ENCODE results near the gene WNT4. TPM values are rescaled to one million over a fixed set of nuclear protein-coding genes. Genes with fewer than 3 reads are reported as not detected.

The WNT4 gene
- total and polyA plus RNA-seq, 9 of the 15 experiments (the other 6 are each of a cell fraction or from before 2014, with no cell fraction given) = 0.01 TPM; not detected in 8

- TF ChIP-seq, protein P1, sequence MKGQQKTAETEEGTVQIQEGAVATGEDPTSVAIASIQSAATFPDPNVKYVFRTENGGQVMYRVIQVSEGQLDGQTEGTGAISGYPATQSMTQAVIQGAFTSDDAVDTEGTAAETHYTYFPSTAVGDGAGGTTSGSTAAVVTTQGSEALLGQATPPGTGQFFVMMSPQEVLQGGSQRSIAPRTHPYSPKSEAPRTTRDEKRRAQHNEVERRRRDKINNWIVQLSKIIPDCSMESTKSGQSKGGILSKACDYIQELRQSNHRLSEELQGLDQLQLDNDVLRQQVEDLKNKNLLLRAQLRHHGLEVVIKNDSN (CRISPR knock-in tag; IDR thresholded peaks at IDR 0.05) = peak; percentile 85
- 0 out of 2 replicates have a peak, but pooled peaks have one; percentile 8 for TF ChIP-seq REST (IDR thresholded peaks at IDR 0.05; ENCODE audit: borderline replicate concordance)
- no peak for TF ChIP-seq REST (CRISPR knock-in tag; IDR thresholded peaks at IDR 0.05; ENCODE audit: low read depth)
- peak; percentile 93 for TF ChIP-seq TOE1 (IDR thresholded peaks at IDR 0.05; ENCODE audit: borderline replicate concordance)
- no peak for TF ChIP-seq TOE1 (CRISPR knock-in tag; IDR thresholded peaks at IDR 0.05; ENCODE audit: borderline replicate concordance, low read depth)
- no peak for TF ChIP-seq NBN (IDR thresholded peaks at IDR 0.05; ENCODE audit: low read depth)
- TF ChIP-seq RAD51 (IDR thresholded peaks at IDR 0.05; ENCODE audit: borderline replicate concordance, low read depth) = peak; percentile 87
- TF ChIP-seq CEBPB (tag; IDR thresholded peaks at IDR 0.05) = peak; percentile 87
Measured at GRCh38 chr1:22174446-22175220, 31.7 kb upstream of the WNT4 start (continued).
